Left cardiac atrium (tissue), 4 donors: ENCODE data around the gene OAS2. TPM values are rescaled to one million over a fixed set of nuclear protein-coding genes. Genes with fewer than 3 reads are reported as not detected.
"Not testable (repeated sequence)": the region's sequence is repeated elsewhere in the genome, so short reads cannot be mapped to it uniquely, and the experiment has no call there.

Experiments
- ATAC-seq, 2 donors: fragments of 200-7000 bp; cut with Tn5 transposase; one replicate each; pipeline ENCODE4 v1.9.1; 2020; ENCODE audit warnings: mild to moderate bottlenecking in 2 of 2, moderate library complexity in 2 of 2
- DNase-seq: peaks from one replicate; pipeline ENCODE4 v3.0.0-alpha.2; 2020
- intact Hi-C, 2 donors: fragments of 100-400 bp; cut with DNase I; formaldehyde crosslinking; loops; one replicate each; pipeline versions ENCODE4 v1.14.1 to v1.15.1; 2022 to 2023
- total RNA-seq, 2 donors: library from RNA; stranded (reverse); fragmentation: NEBNext Ultra II Directional; extraction: Animal tissue kit (Norgen Biotek cat#: 25700); gene quantifications; one replicate each; pipeline ENCODE4 v1.2.1, GENCODE V29; 2021
- donor health status: DM: no; HTN: yes; CAD: no.
- donor health status: DM: no; HTN: yes; CAD: no; lungs with severe emphysema.
- donor health status: DM: yes; HTN: yes; CAD: no.
- donor health status: Dilated cardiomyopathy.

OAS2 gene
- total RNA-seq, 2 donors from 2014 or later: 6.5 to 18.4 TPM

DNA sequence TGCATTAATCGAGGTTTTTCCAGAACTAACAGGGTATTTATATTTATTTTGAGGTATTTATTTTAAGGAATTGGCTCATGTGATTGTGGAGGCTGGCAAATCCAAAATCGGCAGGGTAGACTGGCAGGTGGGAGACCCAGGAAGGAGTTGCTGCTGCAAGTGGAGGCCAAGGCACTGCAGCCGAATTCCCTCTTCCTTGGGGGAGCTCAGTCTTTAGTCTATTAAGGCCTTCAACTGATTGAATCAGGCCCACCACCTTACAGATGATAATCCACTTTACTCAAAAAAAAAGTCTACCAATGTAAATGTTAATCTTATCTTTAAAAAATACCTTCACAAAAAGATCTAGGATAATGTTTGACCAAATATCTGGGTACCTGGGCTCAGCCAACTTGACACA lies 1.2 kb upstream of the OAS2 start:
- no peak for DNase-seq
- ATAC-seq: no peak
- intact Hi-C loops: no loop called here

DNA sequence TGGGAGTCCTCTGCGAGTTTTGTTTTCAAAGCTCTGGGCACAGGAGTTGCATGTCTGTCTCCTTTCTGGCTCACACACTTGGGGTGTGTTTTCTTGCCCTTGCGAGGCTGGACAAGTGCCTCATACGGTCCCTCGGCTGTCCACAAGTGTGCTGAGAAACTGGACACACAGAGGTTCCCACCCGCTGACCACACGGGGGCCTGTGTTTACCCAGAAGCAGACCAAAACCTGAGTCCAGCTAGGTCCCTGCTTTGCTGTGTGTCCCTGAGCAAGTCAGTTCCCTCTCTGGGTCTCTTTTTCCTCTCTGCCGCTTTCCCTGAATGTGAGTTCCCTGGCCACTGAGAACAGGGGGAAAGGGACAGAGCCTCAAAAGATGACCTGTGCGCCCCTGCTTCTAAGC lies 678 bp upstream of the OAS2 start:
- ATAC-seq (peak; percentile 19 to 31), DNase-seq (no peak)
- intact Hi-C loops: loop anchor here in 1 of 2 donors (2.0 kb wide), 1 partner anchor 39 kb away; the partner anchor contains the start of gene OAS3

GRCh38 chr12:112979041-112979680 lies 842 bp downstream of the OAS2 start:
- intact Hi-C loops: loop anchor here in 1 of 2 donors (2.0 kb wide), 1 partner anchor 40 kb away; the partner anchor contains the start of gene OAS3
- DNase-seq (peak; percentile 43), ATAC-seq (peak; percentile 53 to 71)

GRCh38 chr12:112980491-112981158 lies 2.3 kb downstream of the OAS2 start:
- intact Hi-C loops: no loop called here
- DNase-seq (no peak), ATAC-seq (no peak)

GRCh38 chr12:112985642-112986290 lies 7.4 kb downstream of the OAS2 start:
- intact Hi-C loops: no loop called here
- DNase-seq: no peak
- no peak for ATAC-seq

DNA sequence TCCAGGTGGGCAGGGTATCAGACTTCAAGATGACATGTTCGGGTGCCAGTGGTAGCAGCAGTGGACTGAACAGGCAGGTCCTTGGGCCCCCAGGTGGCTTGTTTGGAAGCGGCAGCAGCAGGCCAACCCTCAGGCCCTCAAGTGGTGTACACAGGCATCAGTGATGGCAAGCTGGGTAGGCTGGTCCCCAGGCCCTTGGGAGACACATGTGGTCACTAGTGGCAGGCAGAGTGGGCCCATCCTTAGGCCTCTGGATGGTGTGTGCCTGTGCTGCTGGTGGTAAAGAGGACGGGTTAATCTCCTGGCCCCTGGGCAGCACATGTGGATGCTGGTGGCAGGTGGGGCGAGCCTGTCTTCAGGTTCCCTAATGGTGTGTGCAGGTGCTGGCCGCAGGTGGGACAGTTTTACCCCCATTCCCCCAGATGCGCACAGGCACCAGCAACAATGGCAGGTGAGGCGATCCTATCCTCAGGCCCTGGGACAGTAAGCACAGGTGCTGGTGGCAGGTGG lies 8.0 kb downstream of the OAS2 start:
- intact Hi-C loops: no loop called here
- DNase-seq: no peak
- ATAC-seq: no peak

DNA sequence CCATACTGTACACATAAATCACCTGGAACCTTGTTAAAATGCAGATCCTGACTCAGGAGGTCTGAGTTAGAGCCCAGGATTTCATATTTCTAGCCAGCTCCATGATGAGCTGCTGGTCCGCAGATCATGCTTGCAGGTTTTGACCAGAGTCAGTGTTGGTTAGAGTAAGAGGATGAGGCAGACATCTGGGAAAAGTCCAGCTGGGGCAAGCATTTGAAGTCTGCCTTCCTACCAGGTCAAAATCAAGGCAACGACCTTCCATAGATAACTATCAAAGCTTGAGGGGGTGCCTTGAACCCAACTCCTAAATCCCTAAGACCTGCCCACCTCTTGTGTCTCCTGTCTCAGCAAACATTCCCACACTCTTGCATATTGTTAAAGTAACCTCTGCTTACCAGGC lies 9.2 kb downstream of the OAS2 start:
- DNase-seq: no peak
- no peak for ATAC-seq
- intact Hi-C loops: no loop called here

DNA sequence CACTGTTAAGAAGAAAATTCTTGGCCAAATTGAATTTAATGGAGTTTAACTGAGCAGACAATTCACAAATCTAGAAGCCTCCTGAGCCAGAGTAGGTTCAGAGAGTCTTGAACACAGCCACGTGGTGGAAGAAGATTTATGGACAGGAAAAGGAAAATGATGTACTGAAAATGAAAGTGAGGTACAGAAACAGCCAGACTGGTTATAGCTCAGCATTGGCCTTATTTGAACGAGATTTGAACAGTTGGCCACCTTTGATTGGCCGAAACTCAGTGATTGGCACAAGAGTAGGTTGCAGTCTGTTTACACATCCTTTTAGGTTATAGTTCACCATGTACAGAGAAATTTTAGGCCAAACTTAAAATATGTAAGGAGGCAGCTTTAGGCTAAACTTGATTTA lies 9.9 kb downstream of the OAS2 start:
- intact Hi-C loops: no loop called here
- DNase-seq (no peak), ATAC-seq (no peak)

- DNase-seq, ATAC-seq, intact Hi-C loops: not testable (repeated sequence)
These were observed 10.6 kb downstream of the OAS2 start for GRCh38 chr12:112988823-112989385.

- intact Hi-C loops: loop anchor here in 1 of 2 donors (5.0 kb wide), 1 partner anchor 182 kb away; no protein-coding TSS in a partner anchor
- ATAC-seq (no peak), DNase-seq (no peak)
These were observed 11.5 kb downstream of the OAS2 start for GRCh38 chr12:112989806-112990205.

GRCh38 chr12:112992541-112993398 lies 14.5 kb downstream of the OAS2 start:
- ATAC-seq (peak in 1 of 2 donors; percentile 47), DNase-seq (peak; percentile 45)
- intact Hi-C loops: loop anchor here in 1 of 2 donors (2.0 to 5.0 kb wide), 2 partner anchors 38 to 180 kb away; no protein-coding TSS in a partner anchor

- ATAC-seq: no peak
- DNase-seq: no peak
- intact Hi-C loops: no loop called here
These were observed 16.7 kb downstream of the OAS2 start for GRCh38 chr12:112995008-112995407.

- ATAC-seq (no peak), DNase-seq (no peak)
- intact Hi-C loops: no loop called here
These were observed 18.2 kb downstream of the OAS2 start for GRCh38 chr12:112996501-112996900.

DNA sequence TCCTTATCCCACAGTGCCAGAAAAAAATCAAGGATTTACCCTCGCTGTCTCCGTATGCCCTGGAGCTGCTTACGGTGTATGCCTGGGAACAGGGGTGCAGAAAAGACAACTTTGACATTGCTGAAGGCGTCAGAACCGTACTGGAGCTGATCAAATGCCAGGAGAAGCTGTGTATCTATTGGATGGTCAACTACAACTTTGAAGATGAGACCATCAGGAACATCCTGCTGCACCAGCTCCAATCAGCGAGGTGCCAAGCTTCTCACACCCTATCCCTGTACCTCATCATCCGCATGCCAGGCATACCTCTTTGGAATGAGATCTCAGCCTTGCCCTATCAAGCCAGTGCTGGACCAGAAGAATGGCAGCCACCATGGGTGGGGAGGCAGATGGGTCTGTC lies 19.2 kb downstream of the OAS2 start:
- DNase-seq: no peak
- no peak for ATAC-seq
- intact Hi-C loops: no loop called here

DNA sequence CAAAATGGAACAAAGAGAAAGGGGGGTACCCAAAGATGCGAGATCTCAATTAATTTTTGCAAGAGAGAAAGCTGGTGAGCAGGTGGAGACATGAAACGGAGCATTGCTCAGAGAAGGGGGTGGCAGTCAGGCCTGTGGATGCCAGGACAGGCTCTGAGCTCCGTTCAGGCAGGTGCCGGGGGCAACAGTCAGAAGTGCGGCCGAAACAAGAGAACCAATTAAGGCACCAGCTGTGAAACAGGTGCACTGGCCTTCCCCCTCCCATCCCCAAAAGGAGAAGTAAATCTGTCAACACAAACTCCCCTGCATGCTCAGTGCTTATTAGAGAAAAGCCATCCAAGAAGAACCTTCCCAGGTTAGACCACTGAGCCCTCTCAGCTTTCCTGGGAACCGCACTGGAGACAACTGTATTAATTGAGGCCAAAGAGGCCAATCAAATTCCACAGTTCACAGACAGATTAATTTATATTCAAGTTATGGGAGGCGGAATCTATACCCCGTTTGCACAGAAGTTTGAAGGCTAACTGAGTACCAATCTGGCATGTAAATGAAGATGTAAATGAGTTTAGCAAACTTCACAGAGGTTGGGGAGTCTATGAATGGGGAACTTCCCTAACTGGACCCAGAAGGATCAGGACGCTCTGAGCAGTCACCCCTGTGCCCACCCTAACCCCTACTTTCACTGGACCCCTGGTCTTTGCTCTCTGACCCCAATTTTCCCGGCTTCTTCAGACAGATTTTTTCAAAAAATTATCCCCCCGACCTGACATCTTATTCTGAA lies 20.9 kb downstream of the OAS2 start:
- DNase-seq (no peak), ATAC-seq (no peak)
- intact Hi-C loops: no loop called here

DNA sequence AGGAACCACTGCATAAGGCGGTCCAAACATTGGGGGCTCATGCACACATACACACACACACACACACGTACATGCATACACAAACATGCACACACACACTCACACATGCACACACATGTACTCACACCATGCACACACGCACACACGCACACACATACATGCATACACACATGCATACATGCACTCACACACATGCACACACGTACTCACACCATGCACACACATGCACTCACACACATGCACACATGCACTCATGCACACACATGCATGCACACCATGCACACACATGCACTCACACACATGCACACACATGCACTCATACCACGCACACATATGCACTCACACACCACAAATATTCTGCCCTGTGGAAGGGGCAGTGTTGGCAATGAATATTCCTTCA lies 22.1 kb downstream of the OAS2 start:
- DNase-seq (no peak), ATAC-seq (no peak)
- intact Hi-C loops: no loop called here

DNA sequence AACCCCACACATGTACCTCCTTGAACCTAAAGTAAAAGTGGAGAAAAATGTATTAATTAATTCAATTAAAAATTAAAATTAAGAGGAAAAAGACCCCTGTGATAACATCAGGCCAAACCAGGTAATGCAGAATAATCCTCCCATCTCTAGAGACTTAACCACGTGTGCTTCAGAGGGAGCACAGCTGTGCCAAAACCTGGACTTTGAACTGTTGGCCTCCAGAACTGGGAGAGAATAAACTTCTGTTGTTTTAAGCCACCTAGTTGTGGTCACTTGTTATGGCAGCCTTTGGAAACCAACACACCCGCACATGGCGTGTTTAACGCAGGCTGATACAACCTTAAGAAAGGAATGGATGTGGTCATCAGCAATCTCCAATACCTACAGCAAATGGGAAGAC lies 23.8 kb downstream of the OAS2 start:
- ATAC-seq: no peak
- intact Hi-C loops: no loop called here

GRCh38 chr12:113002676-113003075 lies 24.4 kb downstream of the OAS2 start:
- DNase-seq (no peak), ATAC-seq (no peak)
- intact Hi-C loops: no loop called here

More for the DNA sequence above, 23.8 kb downstream of the OAS2 start:
- no peak for DNase-seq
